HG02884 (cell line): ENCODE measurements around the gene MOB1A.
"Not testable (repeated sequence)": the region's sequence is repeated elsewhere in the genome, so short reads cannot be mapped to it uniquely, and the experiment has no call there.

ENCODE experiments used
- ATAC-seq: cut with Tn5 transposase; IDR thresholded peaks from one replicate; pipeline ENCODE4 v1.9.1; 2021; ENCODE audit warnings: mild to moderate bottlenecking, moderate library complexity; ENCODE audit not compliant: unreplicated experiment

The MOB1A gene

GRCh38 chr2:74199275-74199701 lies 20.6 kb upstream of the MOB1A start:
- no peak for ATAC-seq

- ATAC-seq: peak; percentile 79
Observed at GRCh38 chr2:74198461-74199274, 20.0 kb upstream of the MOB1A start, which contains the start of gene MTHFD2. TSS of gene MTHFD2 (plus strand) at chr2:74198615. CDS start at chr2:74198642, 27 bp downstream.

- ATAC-seq: no peak
Observed at GRCh38 chr2:74198023-74198460, 19.4 kb upstream of the MOB1A start.

GRCh38 chr2:74197049-74197448 lies 18.4 kb upstream of the MOB1A start:
- ATAC-seq: no peak

- no peak for ATAC-seq
Observed at GRCh38 chr2:74194799-74195198, 16.1 kb upstream of the MOB1A start.

GRCh38 chr2:74191596-74192380 lies 13.1 kb upstream of the MOB1A start:
- no peak for ATAC-seq

GRCh38 chr2:74188696-74189095 lies 10.0 kb upstream of the MOB1A start:
- ATAC-seq: no peak

- no peak for ATAC-seq
Observed at GRCh38 chr2:74188018-74188601, 9.4 kb upstream of the MOB1A start.

GRCh38 chr2:74186706-74187105 lies 8.0 kb upstream of the MOB1A start:
- not testable (repeated sequence) for ATAC-seq

- ATAC-seq: peak; percentile 60
Observed at GRCh38 chr2:74186038-74186437, 7.4 kb upstream of the MOB1A start.

GRCh38 chr2:74183878-74184277 lies 5.2 kb upstream of the MOB1A start:
- ATAC-seq: no peak

GRCh38 chr2:74181739-74182138 lies 3.1 kb upstream of the MOB1A start:
- no peak for ATAC-seq

GRCh38 chr2:74179063-74179865 lies 585 bp upstream of the MOB1A start:
- ATAC-seq: peak; percentile 12

GRCh38 chr2:74177696-74178095 lies 983 bp downstream of the MOB1A start:
- ATAC-seq: no peak

GRCh38 chr2:74174909-74175308 lies 3.8 kb downstream of the MOB1A start:
- no peak for ATAC-seq

GRCh38 chr2:74168739-74169138 lies 9.9 kb downstream of the MOB1A start:
- ATAC-seq: peak; percentile 60

GRCh38 chr2:74164761-74165160 lies 13.9 kb downstream of the MOB1A start:
- no peak for ATAC-seq

GRCh38 chr2:74162951-74163350 lies 15.7 kb downstream of the MOB1A start:
- ATAC-seq: no peak

- no peak for ATAC-seq
Observed at GRCh38 chr2:74155830-74156229, 22.8 kb downstream of the MOB1A start.

- ATAC-seq: no peak
Observed at GRCh38 chr2:74152954-74153353, 25.7 kb downstream of the MOB1A start.
